BLaER1 treated with 17β-estradiol and CSF1 and Interleukin-3, amounts not matched to agents 10 nM and 100 nM (cell line): Measurements from ENCODE around the gene OR4N2.
"Not testable (repeated sequence)": the region's sequence is repeated elsewhere in the genome, so short reads cannot be mapped to it uniquely, and the experiment has no call there.

ENCODE experiments used
- H3K27ac ChIP-seq, 11 experiments: shearing (Covaris generic); formaldehyde crosslinking; 2 replicates each; pipeline ENCODE4 v1.8.1; 2022
- H3K27me3 ChIP-seq, 11 experiments: shearing (Covaris generic); formaldehyde crosslinking; 2 replicates each; pipeline ENCODE4 v1.8.1; 2022
- H3K36me3 ChIP-seq, 11 experiments: shearing (Covaris generic); formaldehyde crosslinking; 2 replicates each; pipeline ENCODE4 v1.8.1; 2022
- H3K4me1 ChIP-seq, 10 experiments: shearing (Covaris generic); formaldehyde crosslinking; 2 replicates each; pipeline ENCODE4 v1.8.1; 2022
- H3K4me2 ChIP-seq, 11 experiments: shearing (Covaris generic); formaldehyde crosslinking; 2 replicates each; pipeline ENCODE4 v1.8.1; 2022
- H3K4me3 ChIP-seq, 10 experiments: shearing (Covaris generic); formaldehyde crosslinking; 2 replicates each; pipeline ENCODE4 v1.8.1; 2022
- H3K9ac ChIP-seq, 11 experiments: shearing (Covaris generic); formaldehyde crosslinking; 2 replicates each; pipeline ENCODE4 v1.8.1; 2022
- H3K9me3 ChIP-seq, 11 experiments: shearing (Covaris generic); formaldehyde crosslinking; replicated peaks in 1 of 11; 2 replicates each; pipeline ENCODE4 v1.8.1; 2022
- H4K20me1 ChIP-seq, 11 experiments: shearing (Covaris generic); formaldehyde crosslinking; 2 replicates each; pipeline ENCODE4 v1.8.1; 2022
- Cebpa-rat ChIP-seq, 11 experiments: shearing (Covaris generic); IDR thresholded peaks; 2 replicates each; pipeline ENCODE4 v1.8.1; 2022

The OR4N2 gene

GRCh38 chr14:19838433-19838832 is 34.9 kb downstream of the OR4N2 start:
- no peaks in the 10 kb centered on the region for H3K4me1 ChIP-seq
- TF ChIP-seq Cebpa-rat (IDR thresholded peaks at IDR 0.05), result no peak
- H3K27ac ChIP-seq, result no peak overlapping the region
- H4K20me1 ChIP-seq, result no peaks in the 10 kb centered on the region
- peaks cover 0 to 29% (median 20%) of the 10 kb centered on the region in 11 experiments; a peak in 15 of 22 replicates for H3K9me3 ChIP-seq
- no peak overlapping the region for H3K4me3 ChIP-seq
- no peaks in the 10 kb centered on the region for H3K36me3 ChIP-seq
- H3K4me2 ChIP-seq, result no peak overlapping the region
- no peaks in the 10 kb centered on the region for H3K27me3 ChIP-seq
- no peak overlapping the region for H3K9ac ChIP-seq

- Histone ChIP-seq H3K27me3 (no peaks in the 10 kb centered on the region), H3K4me2 (no peak overlapping the region), H3K4me3 (no peak overlapping the region), H3K9me3 (0 out of 22 replicates have a peak, but pooled peaks cover 0 to 4% (median 0%) of the 10 kb centered on the region in 11 experiments), H4K20me1 (no peaks in the 10 kb centered on the region), H3K9ac (no peak overlapping the region), H3K4me1 (no peaks in the 10 kb centered on the region), H3K27ac (no peak overlapping the region), H3K36me3 (no peaks in the 10 kb centered on the region)
- no peak for TF ChIP-seq Cebpa-rat (IDR thresholded peaks at IDR 0.05)
These were observed 47.8 kb downstream of the OR4N2 start for GRCh38 chr14:19851365-19851764.

- peaks cover 13 to 19% (median 15%) of the 10 kb centered on the region in 11 experiments; a peak in 21 of 22 replicates for H3K9me3 ChIP-seq
- H3K9ac ChIP-seq, H3K4me1 ChIP-seq, H3K4me3 ChIP-seq, H3K27me3 ChIP-seq, H3K4me2 ChIP-seq, H3K27ac ChIP-seq, H3K36me3 ChIP-seq, H4K20me1 ChIP-seq: not testable (repeated sequence)
These were observed 62.6 kb downstream of the OR4N2 start for GRCh38 chr14:19866061-19866669.

GRCh38 chr14:19873178-19873577 is 69.6 kb downstream of the OR4N2 start:
- TF ChIP-seq Cebpa-rat (IDR thresholded peaks at IDR 0.05), result no peak
- H3K36me3 ChIP-seq, result no peaks in the 10 kb centered on the region
- no peaks in the 10 kb centered on the region for H4K20me1 ChIP-seq
- no peaks in the 10 kb centered on the region for H3K27me3 ChIP-seq
- no peaks in the 10 kb centered on the region; a peak in 1 of 22 replicates for H3K9me3 ChIP-seq
- H3K4me2 ChIP-seq, result no peak overlapping the region
- H3K27ac ChIP-seq, result no peak overlapping the region
- no peak overlapping the region for H3K9ac ChIP-seq
- no peak overlapping the region for H3K4me3 ChIP-seq
- no peaks in the 10 kb centered on the region for H3K4me1 ChIP-seq

GRCh38 chr14:19874842-19875241 is 71.3 kb downstream of the OR4N2 start, which contains the start of gene OR4K2:
Gene OR4K2, plus strand, starts transcription at chr14:19875142. Its CDS starts 1,126 bp downstream, at chr14:19876268.
- no peak for TF ChIP-seq Cebpa-rat (IDR thresholded peaks at IDR 0.05)
- Histone ChIP-seq H4K20me1 (no peaks in the 10 kb centered on the region), H3K4me2 (no peak within 1 kb of the TSS), H3K4me1 (no peaks in the 10 kb centered on the region), H3K4me3 (no peak within 1 kb of the TSS), H3K27me3 (no peaks in the 10 kb centered on the region), H3K9me3 (no peaks in the 10 kb centered on the region), H3K9ac (no peak within 1 kb of the TSS), H3K36me3 (no peaks in the 10 kb centered on the region), H3K27ac (no peak within 1 kb of the TSS)

DNA sequence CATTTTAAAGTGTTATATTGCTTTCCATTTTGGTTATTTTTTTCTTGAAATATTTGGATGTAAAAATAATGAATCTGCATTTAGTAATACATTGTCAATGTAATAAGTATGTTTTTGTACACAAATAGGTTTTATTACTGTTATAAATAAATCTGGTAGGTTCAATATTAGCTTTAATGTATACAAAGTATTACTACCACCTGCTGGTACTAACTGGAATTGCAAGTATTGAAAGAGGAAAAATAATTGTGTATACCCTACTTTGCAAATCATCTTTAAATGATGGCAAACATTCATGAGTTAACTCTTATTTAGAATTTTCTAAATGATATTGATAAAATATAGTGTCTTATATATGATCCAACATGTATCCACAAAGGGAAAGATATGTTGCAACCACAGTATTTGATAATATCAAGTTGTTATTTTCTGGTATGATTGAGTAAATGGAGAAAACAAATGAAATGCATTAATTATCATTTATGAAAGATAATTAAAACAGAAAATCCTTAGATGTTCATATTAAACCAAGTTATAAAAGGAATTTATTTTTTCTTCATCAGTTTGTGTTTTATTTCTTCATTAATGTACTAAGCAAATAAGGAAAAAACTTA is 74.6 kb downstream of the OR4N2 start:
- H3K27ac ChIP-seq, result no peak overlapping the region
- no peaks in the 10 kb centered on the region for H3K27me3 ChIP-seq
- no peaks in the 10 kb centered on the region for H3K9me3 ChIP-seq
- no peaks in the 10 kb centered on the region for H3K36me3 ChIP-seq
- no peak for TF ChIP-seq Cebpa-rat (IDR thresholded peaks at IDR 0.05)
- H3K4me1 ChIP-seq, result no peaks in the 10 kb centered on the region
- no peaks in the 10 kb centered on the region for H4K20me1 ChIP-seq
- no peak overlapping the region for H3K9ac ChIP-seq
- no peak overlapping the region for H3K4me2 ChIP-seq
- H3K4me3 ChIP-seq, result no peak overlapping the region
